K562 (cell line): ENCODE results near the gene GPSM3. TPM values are rescaled to one million over a fixed set of nuclear protein-coding genes. Genes with fewer than 3 reads are reported as not detected.

Experiments used
- C11orf30 ChIP-seq: fragments of 450-650 bp; IDR thresholded peaks from 2 replicates; pipeline ENCODE4 v1.6.1; 2016; ENCODE audit warnings: low read depth, mild to moderate bottlenecking
- CEBPB ChIP-seq: fragments of 450-650 bp; IDR thresholded peaks from 2 replicates; pipeline ENCODE4 v1.6.1; 2016; ENCODE audit warnings: missing genetic modification characterization, missing compliant biosample characterization
- MAFK ChIP-seq: IDR thresholded peaks from 2 replicates; pipeline ENCODE4 v1.6.1; 2011; ENCODE audit warnings: low read length, improper control_type of control experiment
- PHF20 ChIP-seq: fragments of 450-650 bp; IDR thresholded peaks from 2 replicates; pipeline ENCODE4 v1.6.1; 2018; ENCODE audit not compliant: partially characterized antibody
- ZBTB5 ChIP-seq: fragments of 450-650 bp; IDR thresholded peaks from 2 replicates; pipeline ENCODE4 v1.6.1; 2017; ENCODE audit warnings: antibody characterized with exemption
- ZNF449 ChIP-seq: fragments of 250-450 bp; sonication (Bioruptor Pico); IDR thresholded peaks from 2 replicates; pipeline ENCODE4 v1.8.0; 2022; ENCODE audit warnings: moderate library complexity, mild to moderate bottlenecking, inconsistent platforms
- ZNF79 ChIP-seq: fragments of 250-450 bp; sonication (Bioruptor Pico); IDR thresholded peaks from 2 replicates; pipeline ENCODE4 v1.4.0; 2020; ENCODE audit warnings: low read depth, mild to moderate bottlenecking, moderate library complexity
- polyA plus RNA-seq, 8 experiments: library from polyadenylated mRNA; depleted of rRNA in 4 of 8; stranded (reverse) in 5 of 8; unstranded in 3 of 8; fragments of >200 nt; fragmentation: Nextera tagmentation in 2 of 8; fragmentation: Illumina TruSeq in 1 of 8; extraction: Ambion mirVana in 2 of 8; extraction: Trizol in 1 of 8; gene quantifications; 2 replicates each; pipeline versions ENCODE4 v1.2.1 to v1.2.3, GENCODE V29; 2011 to 2014; ENCODE audit warnings: inconsistent platforms in 1 of 8, missing spikeins in 1 of 8
- total RNA-seq, 7 experiments: library from RNA; depleted of rRNA in 6 of 7; stranded (reverse); fragments of >200 nt in 6 of 7; fragmentation: Illumina TruSeq in 2 of 7; extraction: Trizol in 2 of 7; gene quantifications; 2 replicates each; pipeline versions ENCODE4 v1.2.1 to v1.2.3, GENCODE V29; 2011 to 2021; ENCODE audit warnings: low replicate concordance in 1 of 7
- TF ChIP-seq, protein P1 (sequence below): fragments of 450-650 bp; formaldehyde crosslinking; conservative IDR thresholded peaks from 2 replicates; pipeline ENCODE4 v1.4.0; 2022; ENCODE audit warnings: mild to moderate bottlenecking, missing genetic modification characterization
- TF ChIP-seq, protein P2 (sequence below): sonication (generic); formaldehyde crosslinking; IDR thresholded peaks from 2 replicates; pipeline ENCODE4 v1.8.0; 2022; ENCODE audit warnings: mild to moderate bottlenecking, missing genetic modification reagents

Gene GPSM3
- total and polyA plus RNA-seq, 9 of the 15 experiments (the other 6 are each of a cell fraction or from before 2014, with no cell fraction given): 5.3 to 42.6 (median 24.4) TPM

DNA sequence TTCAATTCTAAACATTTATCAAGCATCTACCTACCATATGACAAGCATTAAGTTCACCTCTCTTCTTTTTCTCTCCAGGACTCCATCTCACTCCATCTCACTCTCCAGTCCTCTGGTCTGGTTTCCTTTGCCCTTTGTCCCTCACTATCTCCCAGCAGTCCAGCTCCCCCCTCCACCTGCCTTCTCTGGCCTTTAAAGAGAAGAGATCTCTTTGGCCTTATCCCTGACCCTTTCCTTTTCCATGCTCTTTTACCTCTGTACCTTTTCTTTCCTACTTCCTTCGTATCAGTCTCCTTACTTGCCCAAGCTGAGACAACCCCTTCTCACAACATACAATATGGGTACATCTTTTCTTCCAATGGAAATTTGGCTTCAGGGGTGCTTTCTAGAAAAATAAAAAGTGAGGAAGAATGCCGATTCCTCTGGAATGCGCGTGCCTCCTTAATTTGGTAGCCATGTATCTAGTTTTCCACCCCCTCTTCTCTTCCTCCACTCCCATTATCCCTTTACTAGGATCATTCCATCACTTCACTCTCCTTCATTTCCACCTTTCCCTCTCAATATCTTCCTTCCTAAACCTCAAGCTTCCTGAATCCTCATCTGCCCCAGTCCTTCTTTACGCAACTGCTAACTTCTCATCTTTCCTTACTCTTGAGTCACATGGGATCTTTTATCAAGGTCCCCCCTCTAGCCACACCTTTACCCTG, 15.8 kb downstream of the GPSM3 start (continued):
- TF ChIP-seq PHF20 (no peak), ZNF449 (no peak), ZNF79 (CRISPR knock-in tag) (no peak), ZBTB5 (0 out of 2 replicates have a peak, but pooled peaks have one; percentile 65), C11orf30 (no peak), CEBPB (peak; percentile 81), MAFK (no peak)
- TF ChIP-seq, protein P1, sequence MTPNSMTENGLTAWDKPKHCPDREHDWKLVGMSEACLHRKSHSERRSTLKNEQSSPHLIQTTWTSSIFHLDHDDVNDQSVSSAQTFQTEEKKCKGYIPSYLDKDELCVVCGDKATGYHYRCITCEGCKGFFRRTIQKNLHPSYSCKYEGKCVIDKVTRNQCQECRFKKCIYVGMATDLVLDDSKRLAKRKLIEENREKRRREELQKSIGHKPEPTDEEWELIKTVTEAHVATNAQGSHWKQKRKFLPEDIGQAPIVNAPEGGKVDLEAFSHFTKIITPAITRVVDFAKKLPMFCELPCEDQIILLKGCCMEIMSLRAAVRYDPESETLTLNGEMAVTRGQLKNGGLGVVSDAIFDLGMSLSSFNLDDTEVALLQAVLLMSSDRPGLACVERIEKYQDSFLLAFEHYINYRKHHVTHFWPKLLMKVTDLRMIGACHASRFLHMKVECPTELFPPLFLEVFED (CRISPR knock-in tag): peak; percentile 93
- TF ChIP-seq, protein P2, sequence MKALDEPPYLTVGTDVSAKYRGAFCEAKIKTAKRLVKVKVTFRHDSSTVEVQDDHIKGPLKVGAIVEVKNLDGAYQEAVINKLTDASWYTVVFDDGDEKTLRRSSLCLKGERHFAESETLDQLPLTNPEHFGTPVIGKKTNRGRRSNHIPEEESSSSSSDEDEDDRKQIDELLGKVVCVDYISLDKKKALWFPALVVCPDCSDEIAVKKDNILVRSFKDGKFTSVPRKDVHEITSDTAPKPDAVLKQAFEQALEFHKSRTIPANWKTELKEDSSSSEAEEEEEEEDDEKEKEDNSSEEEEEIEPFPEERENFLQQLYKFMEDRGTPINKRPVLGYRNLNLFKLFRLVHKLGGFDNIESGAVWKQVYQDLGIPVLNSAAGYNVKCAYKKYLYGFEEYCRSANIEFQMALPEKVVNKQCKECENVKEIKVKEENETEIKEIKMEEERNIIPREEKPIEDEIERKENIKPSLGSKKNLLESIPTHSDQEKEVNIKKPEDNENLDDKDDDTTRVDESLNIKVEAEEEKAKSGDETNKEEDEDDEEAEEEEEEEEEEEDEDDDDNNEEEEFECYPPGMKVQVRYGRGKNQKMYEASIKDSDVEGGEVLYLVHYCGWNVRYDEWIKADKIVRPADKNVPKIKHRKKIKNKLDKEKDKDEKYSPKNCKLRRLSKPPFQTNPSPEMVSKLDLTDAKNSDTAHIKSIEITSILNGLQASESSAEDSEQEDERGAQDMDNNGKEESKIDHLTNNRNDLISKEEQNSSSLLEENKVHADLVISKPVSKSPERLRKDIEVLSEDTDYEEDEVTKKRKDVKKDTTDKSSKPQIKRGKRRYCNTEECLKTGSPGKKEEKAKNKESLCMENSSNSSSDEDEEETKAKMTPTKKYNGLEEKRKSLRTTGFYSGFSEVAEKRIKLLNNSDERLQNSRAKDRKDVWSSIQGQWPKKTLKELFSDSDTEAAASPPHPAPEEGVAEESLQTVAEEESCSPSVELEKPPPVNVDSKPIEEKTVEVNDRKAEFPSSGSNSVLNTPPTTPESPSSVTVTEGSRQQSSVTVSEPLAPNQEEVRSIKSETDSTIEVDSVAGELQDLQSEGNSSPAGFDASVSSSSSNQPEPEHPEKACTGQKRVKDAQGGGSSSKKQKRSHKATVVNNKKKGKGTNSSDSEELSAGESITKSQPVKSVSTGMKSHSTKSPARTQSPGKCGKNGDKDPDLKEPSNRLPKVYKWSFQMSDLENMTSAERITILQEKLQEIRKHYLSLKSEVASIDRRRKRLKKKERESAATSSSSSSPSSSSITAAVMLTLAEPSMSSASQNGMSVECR: no peak
